GM23248 (cell line): ENCODE measurements around the gene ARL14. TPM values are rescaled to one million over a fixed set of nuclear protein-coding genes. Genes with fewer than 3 reads are reported as not detected.
"Not testable (repeated sequence)": the region's sequence is repeated elsewhere in the genome, so short reads cannot be mapped to it uniquely, and the experiment has no call there.

Source experiments
- DNase-seq: peaks from one replicate; pipeline ENCODE4 v3.0.0-alpha.2; 2015
- H2AFZ ChIP-seq: fragments of 200-600 bp; sonication (generic); 2 replicates; pipeline ENCODE4 v1.6.1; 2016; ENCODE audit warnings: antibody characterized with exemption
- H3F3A ChIP-seq: fragments of 200-600 bp; sonication (generic); 2 replicates; pipeline ENCODE4 v1.6.1; 2016; ENCODE audit warnings: mild to moderate bottlenecking, antibody characterized with exemption, mixed run types; ENCODE audit not compliant: insufficient read depth
- H3K27ac ChIP-seq: fragments of 200-600 bp; sonication (generic); 2 replicates; pipeline ENCODE4 v1.5.1; 2016; ENCODE audit warnings: mild to moderate bottlenecking
- H3K27me3 ChIP-seq: fragments of 200-600 bp; sonication (generic); replicated peaks from 2 replicates; pipeline ENCODE4 v1.6.1; 2016; ENCODE audit warnings: mild to moderate bottlenecking; ENCODE audit not compliant: insufficient read depth
- H3K36me3 ChIP-seq: fragments of 200-600 bp; sonication (generic); 2 replicates; pipeline ENCODE4 v1.6.1; 2016; ENCODE audit warnings: low read depth, mild to moderate bottlenecking
- H3K4me1 ChIP-seq: fragments of 200-600 bp; sonication (generic); 2 replicates; pipeline ENCODE4 v1.6.1; 2016; ENCODE audit warnings: mild to moderate bottlenecking; ENCODE audit not compliant: insufficient read depth
- H3K4me2 ChIP-seq: fragments of 200-600 bp; sonication (generic); one replicate; pipeline ENCODE4 v1.6.1; 2016; ENCODE audit warnings: mild to moderate bottlenecking; ENCODE audit not compliant: unreplicated experiment
- H3K4me3 ChIP-seq: fragments of 200-600 bp; sonication (generic); 2 replicates; pipeline ENCODE4 v1.5.1; 2016; ENCODE audit warnings: mild to moderate bottlenecking
- H3K79me2 ChIP-seq: fragments of 200-600 bp; sonication (generic); 2 replicates; pipeline ENCODE4 v1.6.1; 2016; ENCODE audit warnings: mild to moderate bottlenecking; ENCODE audit not compliant: insufficient read depth
- H3K9ac ChIP-seq: fragments of 200-600 bp; sonication (generic); 2 replicates; pipeline ENCODE4 v1.6.1; 2016; ENCODE audit warnings: mild to moderate bottlenecking
- H3K9me2 ChIP-seq: fragments of 200-600 bp; sonication (generic); 2 replicates; pipeline ENCODE4 v1.6.1; 2016; ENCODE audit warnings: mixed run types, mild to moderate bottlenecking, moderate library complexity; ENCODE audit not compliant: insufficient read depth
- H3K9me3 ChIP-seq: fragments of 200-600 bp; sonication (generic); one replicate; pipeline ENCODE4 v1.6.1; 2017; ENCODE audit warnings: low read depth
- H4K20me1 ChIP-seq: fragments of 200-600 bp; sonication (generic); 2 replicates; pipeline ENCODE4 v1.6.0; 2016; ENCODE audit not compliant: insufficient read depth
- EZH2 ChIP-seq: fragments of 200-600 bp; sonication (generic); IDR thresholded peaks from 2 replicates; pipeline ENCODE4 v1.6.1; 2018; ENCODE audit warnings: antibody characterized with exemption, mild to moderate bottlenecking; ENCODE audit not compliant: insufficient read depth, poor library complexity, severe bottlenecking
- EZH2phosphoT487 ChIP-seq: fragments of 200-600 bp; sonication (generic); IDR thresholded peaks from 2 replicates; pipeline ENCODE4 v1.6.1; 2018; ENCODE audit warnings: antibody characterized with exemption, moderate library complexity, mild to moderate bottlenecking, low read depth; ENCODE audit not compliant: insufficient read depth
- WGBS, 2 experiments: methylation state at CpG; one replicate each; pipeline ENCODE4 v1.1.6; 2015 to 2017; ENCODE audit warnings: low lambda C conversion rate in 2 of 2, low coverage in 1 of 2; ENCODE audit errors: missing lambda C conversion rate in 2 of 2; 5-methylcytosine and 5-hydroxymethylcytosine counted together
- in situ Hi-C: fragments of 300-500 bp; cut with MboI; formaldehyde crosslinking; loops from 2 replicates; pipeline ENCODE4 v1.15.0; 2020
- polyA plus RNA-seq: library from polyadenylated mRNA; unstranded; fragments of >200 nt; fragmentation: Nextera tagmentation; extraction: Ambion mirVana; gene quantifications from 2 replicates; pipeline ENCODE4 v1.2.1, GENCODE V29; 2016
- total RNA-seq: library from RNA; depleted of rRNA; stranded (reverse); fragments of >200 nt; shearing (Covaris generic); gene quantifications from 2 replicates; pipeline ENCODE4 v1.2.3, GENCODE V29; 2014

Gene ARL14
- total and polyA plus RNA-seq, 2 experiments from 2014 or later = not detected

DNA sequence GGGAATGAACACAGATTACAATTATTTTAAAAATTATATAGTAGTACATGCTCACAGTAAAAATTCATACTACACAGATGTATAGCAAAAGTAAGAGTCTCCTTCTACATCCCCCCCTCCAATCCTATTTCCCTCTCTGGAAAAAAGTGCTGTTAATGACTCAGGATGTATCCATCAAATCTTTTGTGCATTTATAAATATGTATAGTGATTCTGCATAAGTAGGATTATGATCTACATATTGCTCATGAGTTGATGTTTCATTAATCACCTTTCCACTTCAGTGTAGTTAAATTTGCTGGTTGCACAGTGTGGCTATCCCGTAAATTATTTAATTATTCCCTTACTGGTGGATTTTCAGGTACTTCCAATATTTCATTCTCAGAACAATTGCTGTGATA, 25.3 kb downstream of the ARL14 start:
- Histone ChIP-seq H3K4me3 (no peak overlapping the region), H3K27me3 (no peaks in the 10 kb centered on the region), H3K79me2 (no peaks in the 10 kb centered on the region), H3F3A (0 out of 2 replicates have a peak, but pooled peaks cover 6% of the 10 kb centered on the region), H3K27ac (no peak overlapping the region), H3K4me2 (no peak overlapping the region), H4K20me1 (no peaks in the 10 kb centered on the region), H3K4me1 (peaks cover 23% of the 10 kb centered on the region), H3K9ac (no peak overlapping the region), H3K9me2 (no peaks in the 10 kb centered on the region), H2AFZ (no peak overlapping the region), H3K9me3 (no peaks in the 10 kb centered on the region), H3K36me3 (no peaks in the 10 kb centered on the region)
- in situ Hi-C loops = loop anchor here (10.0 kb wide), 1 partner anchor 233 kb away; no protein-coding TSS in a partner anchor
- no peak for DNase-seq
- WGBS, 2 experiments = 97 to 100% methylated on average over 1 of the region's 1 CpG
- TF ChIP-seq EZH2 (no peak), EZH2phosphoT487 (no peak)

DNA sequence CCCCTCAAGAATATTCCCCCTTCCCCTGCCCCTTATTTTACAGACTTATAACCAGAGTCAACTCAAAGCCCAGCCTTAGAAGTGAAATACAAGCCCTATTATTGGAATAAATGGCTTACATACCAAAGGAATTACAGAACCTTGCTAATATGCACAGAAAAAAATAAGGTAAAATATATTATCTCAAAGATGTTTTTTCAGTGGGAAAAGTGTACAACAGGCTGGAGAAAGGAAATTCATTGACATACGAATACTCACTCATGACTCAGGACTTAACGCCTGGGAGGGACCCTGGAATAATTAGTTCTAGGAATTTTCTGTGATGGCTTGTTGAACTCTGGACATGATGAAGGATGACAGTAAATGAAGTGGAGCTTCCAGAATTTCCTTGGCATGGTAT, 27.0 kb downstream of the ARL14 start:
- no peaks in the 10 kb centered on the region for H3K79me2 ChIP-seq
- no peak overlapping the region for H3K27ac ChIP-seq
- H3K36me3 ChIP-seq = no peaks in the 10 kb centered on the region
- 17 to 21% methylated on average over 2 of the region's 2 CpGs for WGBS, 2 experiments
- H3K4me1 ChIP-seq = peaks cover 7% of the 10 kb centered on the region; the same call in 1 of the 2 replicates
- TF ChIP-seq EZH2 (no peak), EZH2phosphoT487 (no peak)
- no peak overlapping the region for H2AFZ ChIP-seq
- H3K9ac ChIP-seq = no peak overlapping the region
- H3K4me3 ChIP-seq = no peak overlapping the region
- no peaks in the 10 kb centered on the region for H3F3A ChIP-seq
- H3K9me3 ChIP-seq = no peaks in the 10 kb centered on the region
- peak; percentile 15 for DNase-seq
- no peaks in the 10 kb centered on the region for H4K20me1 ChIP-seq
- H3K9me2 ChIP-seq = no peaks in the 10 kb centered on the region
- no peak overlapping the region for H3K4me2 ChIP-seq
- in situ Hi-C loops = loop anchor here (10.0 kb wide), 1 partner anchor 231 kb away; no protein-coding TSS in a partner anchor
- 0 out of 2 replicates have a peak, but pooled peaks cover 9% of the 10 kb centered on the region for H3K27me3 ChIP-seq

DNA sequence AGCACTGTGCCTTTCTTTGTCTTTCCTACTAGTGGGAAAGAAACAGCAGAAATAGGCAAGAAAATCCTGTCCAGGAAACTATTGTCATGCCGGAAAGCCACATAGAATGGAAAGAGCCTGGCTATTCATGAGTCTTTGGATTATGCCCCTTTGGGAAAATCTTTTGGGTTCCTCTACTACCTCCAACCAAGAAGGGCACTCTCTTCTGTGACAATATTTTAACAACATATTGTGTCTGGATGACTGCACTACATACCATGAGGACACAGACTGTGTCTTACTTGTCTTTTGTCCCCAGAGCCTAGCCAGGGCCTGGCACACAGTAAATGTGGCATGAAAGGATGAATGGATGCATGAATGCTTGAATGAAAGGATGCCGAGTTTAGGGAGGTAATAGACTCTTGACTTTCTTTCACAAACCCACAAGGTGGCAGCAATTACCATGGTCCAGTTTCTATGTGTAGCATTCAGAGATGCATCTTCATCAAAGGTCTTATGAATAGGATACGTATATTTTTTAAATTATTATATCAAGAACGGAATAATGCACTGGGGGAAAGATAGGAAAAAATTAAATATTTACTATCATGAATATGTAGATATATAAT, 30.3 kb downstream of the ARL14 start:
- H3K4me3 ChIP-seq = no peak overlapping the region
- peaks cover 7% of the 10 kb centered on the region; the same call in 1 of the 2 replicates for H3K4me1 ChIP-seq
- H2AFZ ChIP-seq = no peak overlapping the region
- no peaks in the 10 kb centered on the region for H3K9me3 ChIP-seq
- H4K20me1 ChIP-seq = no peaks in the 10 kb centered on the region
- H3K4me2 ChIP-seq = no peak overlapping the region
- H3F3A ChIP-seq = no peaks in the 10 kb centered on the region
- no peak overlapping the region for H3K9ac ChIP-seq
- peak; percentile 67 for DNase-seq
- no peaks in the 10 kb centered on the region for H3K9me2 ChIP-seq
- no peaks in the 10 kb centered on the region for H3K36me3 ChIP-seq
- H3K79me2 ChIP-seq = no peaks in the 10 kb centered on the region
- H3K27me3 ChIP-seq = peaks cover 17% of the 10 kb centered on the region
- no peak overlapping the region for H3K27ac ChIP-seq
- WGBS, 2 experiments = 22 to 23% methylated on average over 4 of the region's 4 CpGs
- no peak for TF ChIP-seq EZH2
- in situ Hi-C loops = loop anchor here (10.0 kb wide), 1 partner anchor 228 kb away; no protein-coding TSS in a partner anchor

DNA sequence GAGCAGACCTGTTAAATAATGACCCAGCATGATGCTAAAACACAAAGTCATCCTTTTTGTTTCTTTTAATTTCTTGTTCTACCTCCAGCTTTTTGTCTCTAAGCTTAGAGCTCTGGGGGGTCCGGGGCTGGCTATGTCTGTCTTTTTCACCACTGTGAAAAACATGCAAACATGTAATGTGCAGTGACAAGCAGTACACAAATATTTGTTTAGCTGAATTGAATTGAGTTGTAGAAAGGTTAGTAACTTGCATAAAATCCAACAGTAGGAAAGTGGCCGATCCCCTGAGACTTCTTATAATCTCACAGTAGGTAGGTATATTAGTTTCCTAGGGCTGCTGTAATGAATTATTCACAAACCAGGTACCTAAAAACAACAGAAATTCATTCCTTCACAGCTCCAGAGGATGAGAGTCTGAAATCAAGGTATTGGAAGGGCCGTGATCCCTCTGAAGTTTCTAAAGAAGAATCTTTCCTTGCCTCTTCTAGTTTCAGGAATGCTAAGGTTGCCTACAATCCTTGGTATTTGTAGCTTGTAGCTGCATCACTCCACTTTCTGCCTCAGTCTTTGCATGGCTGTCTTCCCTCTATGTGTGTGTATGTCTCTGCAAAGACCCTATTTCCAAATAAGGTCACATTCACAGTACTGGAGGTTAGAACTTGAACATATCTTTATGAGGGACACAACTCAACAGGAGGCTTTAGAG, 32.7 kb downstream of the ARL14 start:
- Histone ChIP-seq H3K27me3 (peaks cover 17% of the 10 kb centered on the region), H3K9me3 (no peaks in the 10 kb centered on the region), H3K9me2 (no peaks in the 10 kb centered on the region), H2AFZ (no peak overlapping the region), H3K4me3 (no peak overlapping the region), H4K20me1 (no peaks in the 10 kb centered on the region), H3K36me3 (no peaks in the 10 kb centered on the region), H3K79me2 (no peaks in the 10 kb centered on the region), H3K4me1 (no peaks in the 10 kb centered on the region), H3K27ac (no peak overlapping the region), H3K4me2 (no peak overlapping the region), H3F3A (no peaks in the 10 kb centered on the region), H3K9ac (no peak overlapping the region)
- DNase-seq = no peak
- 72 to 80% methylated on average over 3 of the region's 3 CpGs for WGBS, 2 experiments
- in situ Hi-C loops = loop anchor here (10.0 kb wide), 1 partner anchor 225 kb away; no protein-coding TSS in a partner anchor
- no peak for TF ChIP-seq EZH2phosphoT487
- TF ChIP-seq EZH2 = no peak

DNA sequence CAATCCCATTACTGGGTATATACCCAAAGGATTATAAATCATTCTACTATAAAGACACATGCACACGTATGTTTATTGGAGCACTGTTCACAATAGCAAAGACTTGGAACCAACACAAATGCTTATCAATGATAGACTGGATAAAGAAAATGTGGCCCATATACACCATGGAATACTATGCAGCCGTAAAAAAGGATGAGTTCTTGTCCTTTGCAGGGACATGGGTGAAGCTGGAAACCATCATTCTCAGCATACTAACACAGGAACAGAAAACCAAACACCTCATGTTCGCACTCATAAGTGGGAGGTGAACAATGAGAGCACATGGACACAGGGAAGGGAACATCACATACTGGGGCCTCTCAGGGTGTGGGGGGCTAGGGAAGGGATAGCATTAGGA, 36.2 kb downstream of the ARL14 start:
- H3F3A ChIP-seq, H4K20me1 ChIP-seq, H3K36me3 ChIP-seq, in situ Hi-C loops, H3K9me2 ChIP-seq, H3K79me2 ChIP-seq, DNase-seq, H3K4me3 ChIP-seq, H3K9ac ChIP-seq, H3K9me3 ChIP-seq, H3K4me1 ChIP-seq, H3K27ac ChIP-seq, H3K4me2 ChIP-seq, H2AFZ ChIP-seq: not testable (repeated sequence)
- H3K27me3 ChIP-seq = peaks cover 17% of the 10 kb centered on the region
- WGBS, 2 experiments = 51 to 53% methylated on average over 3 of the region's 3 CpGs
